ENCODE data around the gene NSUN3. TPM values are rescaled to one million over a fixed set of nuclear protein-coding genes. Genes with fewer than 3 reads are reported as not detected.
"Not testable (repeated sequence)": the region's sequence is repeated elsewhere in the genome, so short reads cannot be mapped to it uniquely, and the experiment has no call there.

NSUN3 gene
- total RNA-seq, 1 experiment from 2014 or later, result 10.1 TPM

GRCh38 chr3:94101860-94102259 is 39.0 kb downstream of the NSUN3 start:
- H3K36me3 Mint-ChIP-seq (ENCODE audit: insufficient read depth, unreplicated experiment), result no peaks in the 10 kb centered on the region
- H3K4me1 Mint-ChIP-seq (ENCODE audit: low read depth, unreplicated experiment), result no peaks in the 10 kb centered on the region
- H3K27ac Mint-ChIP-seq (ENCODE audit: unreplicated experiment), result no peak overlapping the region
- CTCF ChIA-PET, result interaction anchor here (0.7 to 0.9 kb wide), 4 partner anchors 21 to 180 kb away, joined by 4 to 9 read pairs (median 6); no protein-coding TSS in a partner anchor
- intact Hi-C loops (cut with micrococcal nuclease; ENCODE audit: unreplicated experiment), result loop anchor here (10.0 kb wide), 1 partner anchor 97 kb away; no protein-coding TSS in a partner anchor
- DNase-seq, result no peak
- no peak for TF ChIP-seq CTCF (IDR thresholded peaks at IDR 0.05; ENCODE audit: unreplicated experiment)
- no peaks in the 10 kb centered on the region for H3K9me3 Mint-ChIP-seq (ENCODE audit: low read depth, unreplicated experiment)
- BruUV-seq (replicated peaks), result no TSS peak
- no peaks in the 10 kb centered on the region for H3K27me3 Mint-ChIP-seq (ENCODE audit: unreplicated experiment)
- no peak overlapping the region for H3K4me3 Mint-ChIP-seq (ENCODE audit: low read depth, unreplicated experiment)

- Mint-ChIP-seq H3K4me1 (ENCODE audit: low read depth, unreplicated experiment) (no peaks in the 10 kb centered on the region), H3K4me3 (ENCODE audit: low read depth, unreplicated experiment) (no peak overlapping the region), H3K27ac (ENCODE audit: unreplicated experiment) (no peak overlapping the region), H3K27me3 (ENCODE audit: unreplicated experiment) (no peaks in the 10 kb centered on the region), H3K9me3 (ENCODE audit: low read depth, unreplicated experiment) (no peaks in the 10 kb centered on the region), H3K36me3 (ENCODE audit: insufficient read depth, unreplicated experiment) (no peaks in the 10 kb centered on the region)
- intact Hi-C loops (cut with micrococcal nuclease; ENCODE audit: unreplicated experiment), result loop anchor here (10.0 kb wide), 1 partner anchor 101 kb away; no protein-coding TSS in a partner anchor
- CTCF ChIA-PET, result no interaction called here
- DNase-seq, result no peak
- no peak for TF ChIP-seq CTCF (IDR thresholded peaks at IDR 0.05; ENCODE audit: unreplicated experiment)
- BruUV-seq (replicated peaks), result no TSS peak
Measured at GRCh38 chr3:94106268-94106667, 43.4 kb downstream of the NSUN3 start.

GRCh38 chr3:94110232-94110631 is 47.4 kb downstream of the NSUN3 start:
- CTCF ChIA-PET, result interaction anchor here (0.6 kb wide), 1 partner anchor 677 kb away, joined by 3 read pairs; no protein-coding TSS in a partner anchor
- DNase-seq; H3K4me1 Mint-ChIP-seq (ENCODE audit: low read depth, unreplicated experiment); H3K36me3 Mint-ChIP-seq (ENCODE audit: insufficient read depth, unreplicated experiment); H3K27me3 Mint-ChIP-seq (ENCODE audit: unreplicated experiment); intact Hi-C loops (cut with micrococcal nuclease; ENCODE audit: unreplicated experiment); H3K9me3 Mint-ChIP-seq (ENCODE audit: low read depth, unreplicated experiment); H3K27ac Mint-ChIP-seq (ENCODE audit: unreplicated experiment); H3K4me3 Mint-ChIP-seq (ENCODE audit: low read depth, unreplicated experiment); BruUV-seq (replicated peaks): not testable (repeated sequence)

GRCh38 chr3:94110854-94111253 is 48.0 kb downstream of the NSUN3 start:
- DNase-seq, result no peak
- TF ChIP-seq CTCF (IDR thresholded peaks at IDR 0.05; ENCODE audit: unreplicated experiment), result no peak
- H3K27ac Mint-ChIP-seq (ENCODE audit: unreplicated experiment), result no peak overlapping the region
- H3K27me3 Mint-ChIP-seq (ENCODE audit: unreplicated experiment), result no peaks in the 10 kb centered on the region
- BruUV-seq (replicated peaks), result no TSS peak
- intact Hi-C loops (cut with micrococcal nuclease; ENCODE audit: unreplicated experiment), result no loop called here
- H3K9me3 Mint-ChIP-seq (ENCODE audit: low read depth, unreplicated experiment), result no peaks in the 10 kb centered on the region
- H3K4me3 Mint-ChIP-seq (ENCODE audit: low read depth, unreplicated experiment), result no peak overlapping the region
- CTCF ChIA-PET, result interaction anchor here (0.6 kb wide), 1 partner anchor 676 kb away, joined by 3 read pairs; no protein-coding TSS in a partner anchor
- H3K4me1 Mint-ChIP-seq (ENCODE audit: low read depth, unreplicated experiment), result no peaks in the 10 kb centered on the region
- no peaks in the 10 kb centered on the region for H3K36me3 Mint-ChIP-seq (ENCODE audit: insufficient read depth, unreplicated experiment)

GRCh38 chr3:94114666-94115065 is 51.8 kb downstream of the NSUN3 start:
- no TSS peak for BruUV-seq (replicated peaks)
- CTCF ChIA-PET, result interaction anchor here (0.5 to 0.6 kb wide), 2 partner anchors 9 to 222 kb away, joined by 3 read pairs; no protein-coding TSS in a partner anchor
- H3K9me3 Mint-ChIP-seq (ENCODE audit: low read depth, unreplicated experiment), result no peaks in the 10 kb centered on the region
- H3K36me3 Mint-ChIP-seq (ENCODE audit: insufficient read depth, unreplicated experiment), result no peaks in the 10 kb centered on the region
- no peaks in the 10 kb centered on the region for H3K4me1 Mint-ChIP-seq (ENCODE audit: low read depth, unreplicated experiment)
- no peak for DNase-seq
- no peaks in the 10 kb centered on the region for H3K27me3 Mint-ChIP-seq (ENCODE audit: unreplicated experiment)
- H3K4me3 Mint-ChIP-seq (ENCODE audit: low read depth, unreplicated experiment), result no peak overlapping the region
- no peak for TF ChIP-seq CTCF (IDR thresholded peaks at IDR 0.05; ENCODE audit: unreplicated experiment)
- intact Hi-C loops (cut with micrococcal nuclease; ENCODE audit: unreplicated experiment), result loop anchor here (5.0 kb wide), 1 partner anchor 173 kb away; no protein-coding TSS in a partner anchor
- no peak overlapping the region for H3K27ac Mint-ChIP-seq (ENCODE audit: unreplicated experiment)
